Activated T-cell treated with anti-CD3 and anti-CD28 coated beads, Interleukin-2, amount 50 U/mL, for 4 hours (primary cell): ENCODE results near the gene CASK. TPM values are rescaled to one million over a fixed set of nuclear protein-coding genes. Genes with fewer than 3 reads are reported as not detected.
"Not testable (repeated sequence)": the region's sequence is repeated elsewhere in the genome, so short reads cannot be mapped to it uniquely, and the experiment has no call there.

Experiments used
- ATAC-seq, 2 donors: fragments of 200-7000 bp; cut with Tn5 transposase; one replicate each; pipeline ENCODE4 v1.10.0; 2021
- DNase-seq: peaks from one replicate; pipeline ENCODE4 v3.0.0-alpha.2; 2020
- H3K27me3 Mint-ChIP-seq: one replicate; pipeline ENCODE4 v1.8.0; 2021; ENCODE audit warnings: low read depth, mixed read lengths
- H3K36me3 Mint-ChIP-seq: one replicate; pipeline ENCODE4 v1.8.0; 2022; ENCODE audit warnings: mixed read lengths; ENCODE audit not compliant: insufficient read depth
- H3K4me1 Mint-ChIP-seq: one replicate; pipeline ENCODE4 v1.8.0; 2021; ENCODE audit warnings: low read depth, mixed read lengths
- H3K4me3 Mint-ChIP-seq: one replicate; pipeline ENCODE4 v1.8.0; 2021; ENCODE audit warnings: mild to moderate bottlenecking, moderate library complexity, mixed read lengths
- H3K9me3 Mint-ChIP-seq: one replicate; pipeline ENCODE4 v1.8.0; 2021; ENCODE audit warnings: mixed read lengths
- total RNA-seq, 3 donors: library from RNA; stranded (reverse); gene quantifications; one replicate each; pipeline ENCODE4 v1.2.1, GENCODE V29; 2021

Gene CASK
- total RNA-seq, 3 donors from 2014 or later, result 18.3 to 29.8 (median 28.0) TPM

DNA sequence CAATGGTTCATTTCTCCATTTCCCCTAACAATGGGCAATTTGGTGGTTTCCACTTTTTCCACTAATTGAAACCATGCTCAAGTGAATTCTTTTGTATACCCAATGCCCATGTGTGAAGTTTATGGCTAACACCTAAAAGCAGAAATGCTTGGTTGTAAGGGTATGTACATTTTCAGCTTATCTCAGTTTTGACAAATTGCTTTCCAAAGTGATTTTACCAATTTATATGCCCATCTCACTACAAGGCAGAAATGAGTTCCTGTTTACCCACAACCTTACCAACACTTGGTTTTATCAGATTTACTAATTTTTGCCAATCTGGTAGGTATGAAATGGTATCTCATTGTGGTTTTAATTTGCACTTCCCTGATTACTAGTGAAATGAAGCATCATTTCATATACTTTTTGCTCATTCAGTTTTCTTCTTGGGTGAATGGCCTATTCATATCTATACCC lies 219.8 kb downstream of the CASK start:
- no peaks in the 10 kb centered on the region for H3K27me3 Mint-ChIP-seq
- peak; percentile 59 to 60 for ATAC-seq
- peaks cover 5% of the 10 kb centered on the region for H3K36me3 Mint-ChIP-seq
- no peak overlapping the region for H3K4me3 Mint-ChIP-seq
- no peak for DNase-seq
- no peaks in the 10 kb centered on the region for H3K9me3 Mint-ChIP-seq
- H3K4me1 Mint-ChIP-seq, result peaks cover 29% of the 10 kb centered on the region

DNA sequence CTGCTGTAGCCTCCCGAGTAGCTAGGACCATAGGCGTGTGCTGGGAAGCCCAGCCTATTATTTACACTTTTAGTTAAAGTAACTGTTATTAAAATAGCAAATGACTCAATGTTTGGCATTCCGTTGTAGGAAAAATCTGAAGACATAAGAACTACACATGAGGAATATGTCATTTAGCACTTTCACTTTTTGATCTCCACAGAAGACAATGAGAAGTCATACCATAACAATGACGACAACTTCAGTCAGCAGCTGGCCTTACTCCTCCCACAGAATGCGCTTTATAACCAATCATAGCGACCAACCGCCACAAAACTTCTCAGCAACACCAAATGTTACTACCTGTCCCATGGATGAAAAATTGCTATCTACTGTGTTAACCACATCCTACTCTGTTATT lies 227.9 kb downstream of the CASK start:
- DNase-seq, result no peak
- peaks cover 28% of the 10 kb centered on the region for H3K4me1 Mint-ChIP-seq
- peak; percentile 46 to 78 for ATAC-seq
- no peaks in the 10 kb centered on the region for H3K27me3 Mint-ChIP-seq
- no peak overlapping the region for H3K4me3 Mint-ChIP-seq
- H3K36me3 Mint-ChIP-seq, result peaks cover 10% of the 10 kb centered on the region
- H3K9me3 Mint-ChIP-seq, result no peaks in the 10 kb centered on the region

DNA sequence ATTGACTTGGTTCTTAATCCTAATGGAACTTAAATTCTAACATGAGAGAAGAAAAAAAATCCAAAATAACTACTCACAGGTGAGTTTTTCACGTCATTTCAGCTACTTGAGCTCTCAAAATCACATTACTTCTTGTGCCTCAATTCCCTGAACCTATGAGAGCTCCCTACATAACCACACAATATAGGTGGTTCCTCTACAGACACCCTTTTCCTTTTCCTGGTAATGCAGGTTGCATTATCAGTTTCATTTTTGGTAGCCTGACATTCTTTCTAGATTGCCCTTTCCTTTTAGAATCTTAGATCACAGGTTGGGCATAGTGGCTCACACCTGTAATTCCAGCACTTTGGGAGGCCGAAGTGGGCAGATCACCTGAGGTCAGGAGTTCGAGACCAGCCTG lies 230.3 kb downstream of the CASK start:
- ATAC-seq (no peak), DNase-seq (no peak)
- Mint-ChIP-seq H3K36me3 (peaks cover 8% of the 10 kb centered on the region), H3K9me3 (no peaks in the 10 kb centered on the region), H3K4me3 (no peak overlapping the region), H3K27me3 (no peaks in the 10 kb centered on the region), H3K4me1 (peaks cover 35% of the 10 kb centered on the region)

DNA sequence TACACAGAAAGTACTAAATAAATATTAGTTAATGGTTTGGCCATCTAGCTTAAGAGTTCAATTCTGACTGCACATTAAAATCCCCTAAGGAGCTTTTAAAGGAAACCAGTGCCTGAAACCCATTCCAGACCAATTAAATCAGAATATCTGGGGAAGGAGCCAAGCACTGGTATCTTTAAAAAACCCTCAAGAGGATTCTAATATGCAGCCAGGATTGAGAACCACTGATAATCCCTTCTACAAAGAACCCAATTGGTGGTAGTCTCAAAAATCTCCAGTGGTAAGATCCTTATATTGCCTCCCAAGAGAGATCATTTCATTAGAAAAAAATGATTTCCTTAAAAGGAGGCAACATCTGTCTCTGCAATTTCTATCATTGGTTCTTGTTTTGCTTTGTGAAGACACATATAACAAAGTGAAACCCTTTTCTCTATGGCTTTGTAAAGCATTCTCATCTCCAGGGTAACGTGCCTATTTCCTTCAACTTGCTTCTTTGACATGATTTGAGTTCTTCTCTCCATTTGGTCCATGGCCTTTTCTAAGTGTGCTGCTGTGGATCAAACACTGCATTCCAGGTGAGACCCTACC lies 231.1 kb downstream of the CASK start:
- H3K4me3 Mint-ChIP-seq, result no peak overlapping the region
- peaks cover 8% of the 10 kb centered on the region for H3K36me3 Mint-ChIP-seq
- no peaks in the 10 kb centered on the region for H3K27me3 Mint-ChIP-seq
- H3K9me3 Mint-ChIP-seq, result no peaks in the 10 kb centered on the region
- ATAC-seq (no peak), DNase-seq (no peak)
- peaks cover 37% of the 10 kb centered on the region for H3K4me1 Mint-ChIP-seq

DNA sequence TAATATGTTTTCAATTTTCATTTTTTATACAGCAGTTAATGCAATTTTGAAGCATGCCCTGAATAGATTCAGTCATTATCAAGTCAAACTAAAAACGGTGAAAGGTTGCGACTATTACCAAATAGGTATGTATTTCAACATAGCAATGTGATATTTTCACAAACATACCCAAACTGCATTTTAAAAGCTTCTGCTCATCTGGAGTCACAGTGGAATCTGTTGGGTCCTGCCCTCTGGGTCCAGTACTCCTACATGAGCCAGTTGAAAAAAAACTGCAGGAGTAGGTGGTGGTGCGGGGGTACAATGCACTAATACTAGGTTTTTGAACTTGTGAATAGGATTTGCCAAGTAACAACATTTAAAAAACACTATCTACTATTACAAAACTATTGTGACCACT lies 233.6 kb downstream of the CASK start:
- Mint-ChIP-seq H3K9me3 (no peaks in the 10 kb centered on the region), H3K4me1 (peaks cover 32% of the 10 kb centered on the region), H3K36me3 (peaks cover 5% of the 10 kb centered on the region), H3K27me3 (no peaks in the 10 kb centered on the region), H3K4me3 (no peak overlapping the region)
- ATAC-seq (no peak), DNase-seq (no peak)

DNA sequence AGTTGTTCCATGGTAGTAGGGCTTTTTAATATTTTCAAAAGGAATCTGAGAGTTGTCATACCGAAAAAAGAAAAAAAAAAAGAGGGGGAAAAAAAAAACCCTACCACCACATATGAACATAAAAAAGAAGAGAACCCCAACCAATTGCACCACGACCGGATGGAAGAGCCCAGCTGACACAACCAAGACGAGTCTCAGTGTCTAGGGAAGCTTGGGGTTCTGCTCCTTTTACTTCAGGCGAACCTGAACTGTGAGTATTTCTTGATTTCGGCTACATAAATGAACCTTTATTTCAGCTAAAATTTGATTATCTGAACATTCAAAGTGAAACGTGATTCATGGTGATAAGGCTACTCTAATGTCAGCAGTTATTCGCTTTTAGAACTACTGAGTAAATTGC lies 234.5 kb downstream of the CASK start, which contains the start of gene GPR34:
GPR34 (plus strand) TSS at position 139 of the 400 bp plus-strand sequence. CDS start 6,661 bp downstream, outside the sequence.
- Mint-ChIP-seq H3K4me3 (no peak within 1 kb of the TSS), H3K36me3 (peaks cover 4% of the 10 kb centered on the region), H3K9me3 (no peaks in the 10 kb centered on the region), H3K27me3 (no peaks in the 10 kb centered on the region), H3K4me1 (peaks cover 27% of the 10 kb centered on the region)
- DNase-seq (no peak), ATAC-seq (peak; percentile 70 to 80)

DNA sequence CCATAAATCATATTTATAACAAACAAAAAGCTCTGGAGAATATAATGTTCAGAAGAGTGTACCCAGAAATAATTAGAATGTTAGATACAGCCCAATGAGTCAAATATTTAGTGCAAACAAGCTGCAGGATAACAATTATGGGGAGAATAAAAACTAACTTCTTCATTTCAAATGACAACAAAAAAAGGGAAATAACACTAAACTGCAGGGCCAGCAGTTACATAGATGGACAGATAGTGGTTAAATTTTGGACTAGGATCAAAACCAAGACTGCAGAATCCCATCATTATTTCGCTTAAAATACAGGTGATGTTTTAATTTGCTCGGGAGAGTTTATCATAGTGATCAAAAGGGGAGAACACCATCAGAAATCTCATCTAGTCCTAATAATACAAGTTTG lies 235.2 kb downstream of the CASK start:
- ATAC-seq (no peak), DNase-seq (no peak)
- no peaks in the 10 kb centered on the region for H3K9me3 Mint-ChIP-seq
- H3K36me3 Mint-ChIP-seq, result peaks cover 2% of the 10 kb centered on the region
- no peak overlapping the region for H3K4me3 Mint-ChIP-seq
- H3K27me3 Mint-ChIP-seq, result no peaks in the 10 kb centered on the region
- peaks cover 22% of the 10 kb centered on the region for H3K4me1 Mint-ChIP-seq

DNA sequence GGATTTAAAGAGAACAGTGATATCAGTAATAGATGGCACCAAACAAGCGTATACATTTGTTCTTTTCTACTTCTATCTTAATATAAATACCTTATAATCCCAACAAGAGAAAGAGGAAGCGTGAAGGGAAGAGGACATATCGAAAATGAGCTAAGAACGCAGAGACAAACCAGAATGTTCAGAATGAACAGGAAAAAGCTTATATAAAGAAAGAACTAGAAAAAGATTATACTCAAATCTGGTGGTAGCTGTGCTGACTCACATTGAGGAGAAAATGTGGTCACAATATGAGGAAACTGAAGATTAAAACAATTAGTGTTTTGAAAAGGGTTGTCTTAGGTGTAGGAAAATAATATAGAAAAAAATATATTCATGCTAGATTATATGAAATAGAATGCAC lies 236.6 kb downstream of the CASK start:
- H3K27me3 Mint-ChIP-seq, result no peaks in the 10 kb centered on the region
- ATAC-seq, result no peak

DNA sequence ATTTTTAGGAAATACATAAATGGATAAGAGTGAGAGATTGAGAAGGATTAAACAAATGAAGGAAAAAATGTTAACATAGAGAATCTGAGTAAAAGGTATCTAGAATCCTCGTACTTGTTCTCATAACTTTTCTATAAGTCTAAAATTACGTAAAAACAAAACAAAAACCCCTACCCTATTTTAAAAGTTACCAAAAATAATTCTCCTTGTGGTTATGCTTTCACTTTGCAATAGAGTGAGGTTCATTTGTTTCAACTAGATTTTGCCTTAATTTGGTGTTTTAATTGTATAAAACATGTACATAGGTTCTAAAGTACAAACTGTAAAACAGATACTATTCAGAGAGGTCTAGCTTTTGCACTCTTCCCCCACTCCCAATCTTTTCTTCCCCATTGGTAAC lies 238.4 kb downstream of the CASK start:
- Mint-ChIP-seq H3K27me3 (no peaks in the 10 kb centered on the region), H3K4me1 (peaks cover 16% of the 10 kb centered on the region), H3K36me3 (peaks cover 3% of the 10 kb centered on the region), H3K9me3 (no peaks in the 10 kb centered on the region), H3K4me3 (no peak overlapping the region)
- DNase-seq, result no peak
- no peak for ATAC-seq

More for the DNA sequence above, 236.6 kb downstream of the CASK start:
- no peaks in the 10 kb centered on the region for H3K36me3 Mint-ChIP-seq
- DNase-seq, result no peak
- no peaks in the 10 kb centered on the region for H3K9me3 Mint-ChIP-seq
- peaks cover 20% of the 10 kb centered on the region for H3K4me1 Mint-ChIP-seq
- no peak overlapping the region for H3K4me3 Mint-ChIP-seq

DNA sequence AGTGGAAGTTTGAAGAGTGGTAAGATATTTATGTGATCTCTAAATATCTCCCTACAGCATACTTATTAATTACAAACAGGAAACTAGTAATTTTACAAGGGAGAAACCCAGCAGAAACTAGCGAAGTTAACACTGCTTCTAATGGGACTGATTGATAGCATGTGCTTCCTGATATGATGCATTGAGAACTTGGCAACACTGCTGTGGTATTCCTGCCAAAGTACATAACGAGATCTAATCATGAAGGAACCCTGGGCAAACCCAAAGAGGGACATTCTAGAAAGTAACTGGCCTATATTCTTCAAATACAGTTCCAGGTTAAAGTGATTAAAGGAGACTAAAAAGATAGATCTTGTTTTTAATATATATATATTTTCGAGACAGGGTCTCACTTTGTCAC lies 239.2 kb downstream of the CASK start:
- Mint-ChIP-seq H3K36me3 (peaks cover 3% of the 10 kb centered on the region), H3K27me3 (no peaks in the 10 kb centered on the region), H3K4me1 (peaks cover 13% of the 10 kb centered on the region), H3K4me3 (no peak overlapping the region), H3K9me3 (no peaks in the 10 kb centered on the region)
- ATAC-seq, result no peak
- DNase-seq, result no peak

DNA sequence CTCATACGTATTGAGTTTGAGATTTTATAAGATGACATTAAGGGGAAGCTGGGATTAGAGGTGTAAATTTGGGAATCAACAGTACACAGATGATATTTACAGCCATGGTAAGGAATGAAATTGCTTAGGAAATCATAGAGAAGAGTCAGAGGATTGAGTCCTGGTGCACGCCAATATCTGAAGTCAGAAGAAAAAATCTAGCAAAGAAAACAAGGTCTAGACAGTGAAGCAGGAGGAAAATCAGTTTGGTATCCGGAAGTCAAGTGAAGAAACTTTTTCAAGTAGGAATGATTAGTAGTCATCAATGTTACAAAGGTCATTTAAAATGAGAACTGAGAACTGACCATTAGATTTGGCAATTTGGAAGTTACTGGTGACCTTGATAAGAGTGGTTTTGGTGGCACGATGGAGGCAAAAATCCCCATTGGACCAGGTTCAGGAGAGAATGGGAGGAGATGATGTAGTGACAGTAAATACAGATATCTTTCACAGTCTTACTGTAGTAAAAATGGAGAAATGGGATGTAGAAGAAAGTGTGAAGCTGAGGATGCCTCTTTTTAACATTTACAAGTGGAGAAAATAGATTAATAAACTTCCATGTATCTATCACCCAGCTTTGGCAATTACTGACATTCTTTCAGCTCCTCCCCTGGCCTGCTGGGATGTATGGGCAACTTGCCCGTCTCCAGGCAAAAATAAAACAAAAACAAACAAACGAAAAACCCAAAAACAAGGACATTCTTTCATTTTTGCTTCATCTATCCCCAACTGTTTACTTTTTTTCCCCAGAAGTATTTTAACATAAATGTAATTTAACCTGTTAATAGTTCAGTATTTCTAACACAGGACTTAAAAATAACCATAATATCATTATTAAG lies 245.9 kb downstream of the CASK start:
- Mint-ChIP-seq H3K4me1 (peaks cover 9% of the 10 kb centered on the region), H3K36me3 (peaks cover 15% of the 10 kb centered on the region), H3K27me3 (no peaks in the 10 kb centered on the region), H3K4me3 (no peak overlapping the region), H3K9me3 (no peaks in the 10 kb centered on the region)
- DNase-seq (no peak), ATAC-seq (no peak)

DNA sequence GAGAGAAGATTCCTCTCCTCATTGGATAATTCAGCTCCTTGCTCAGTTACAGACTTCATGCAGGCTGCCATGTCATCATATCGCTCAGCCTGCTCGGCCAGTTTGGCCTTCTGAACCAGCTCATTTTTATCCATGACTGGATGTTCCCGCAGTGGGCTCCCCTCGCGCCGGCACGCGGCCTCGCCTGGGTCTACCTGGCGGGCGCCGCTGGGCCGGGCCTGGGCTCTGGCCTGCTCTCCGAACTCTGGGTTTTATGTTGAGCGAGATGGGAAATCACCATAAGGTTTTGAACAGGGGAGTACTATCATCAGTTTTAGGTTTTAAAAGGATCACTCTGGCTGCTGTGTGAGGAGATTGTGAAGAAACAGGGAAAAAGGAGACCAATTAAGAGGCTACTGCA lies 247.0 kb downstream of the CASK start:
- H3K4me3 Mint-ChIP-seq, H3K9me3 Mint-ChIP-seq, H3K27me3 Mint-ChIP-seq, DNase-seq, ATAC-seq: not testable (repeated sequence)
- peaks cover 14% of the 10 kb centered on the region for H3K36me3 Mint-ChIP-seq
- H3K4me1 Mint-ChIP-seq, result peaks cover 10% of the 10 kb centered on the region

DNA sequence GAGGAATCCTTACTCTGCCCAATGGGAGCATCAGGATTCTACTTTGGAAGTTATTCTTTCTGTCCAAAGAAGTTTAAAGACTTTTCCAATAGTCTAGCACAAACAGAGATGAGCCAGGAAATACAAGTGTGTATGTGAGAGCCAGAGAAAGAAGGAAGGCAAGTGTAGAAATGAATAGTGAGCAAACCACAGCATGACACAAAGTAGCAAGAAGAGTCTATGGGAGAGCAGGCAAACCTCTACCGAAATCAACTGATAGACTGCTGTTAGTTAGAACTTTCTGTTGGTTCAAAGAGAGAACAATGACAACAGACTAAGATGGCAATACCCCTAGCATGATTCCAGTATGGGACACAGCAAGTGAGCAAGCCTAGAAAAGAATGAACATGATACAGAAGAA lies 250.7 kb downstream of the CASK start:
- no peaks in the 10 kb centered on the region for H3K9me3 Mint-ChIP-seq
- peaks cover 24% of the 10 kb centered on the region for H3K4me1 Mint-ChIP-seq
- no peaks in the 10 kb centered on the region for H3K27me3 Mint-ChIP-seq
- H3K36me3 Mint-ChIP-seq, result peaks cover 20% of the 10 kb centered on the region
- H3K4me3 Mint-ChIP-seq, result no peak overlapping the region
- no peak for ATAC-seq
- no peak for DNase-seq

DNA sequence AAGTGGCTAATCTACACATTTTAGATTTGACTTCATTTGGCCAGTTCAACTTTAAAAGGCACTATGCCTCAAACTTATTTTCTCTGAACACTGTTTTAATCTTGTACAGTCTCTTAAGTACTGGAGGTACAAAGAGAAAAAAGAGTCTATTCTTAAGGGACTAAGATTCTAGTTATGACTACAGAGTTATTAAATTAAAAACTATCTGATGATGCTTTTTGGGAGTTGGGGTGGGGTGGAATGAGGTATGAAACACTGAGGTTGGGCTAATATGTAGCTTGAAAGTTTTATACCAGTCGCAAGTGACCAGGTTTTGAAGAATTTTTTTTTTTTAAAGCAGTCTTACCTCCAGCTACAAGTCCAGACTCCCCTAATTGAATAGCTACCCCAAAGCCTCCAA lies 252.3 kb downstream of the CASK start:
- H3K27me3 Mint-ChIP-seq, result no peaks in the 10 kb centered on the region
- H3K36me3 Mint-ChIP-seq, result peaks cover 12% of the 10 kb centered on the region
- H3K4me1 Mint-ChIP-seq, result peaks cover 33% of the 10 kb centered on the region
- DNase-seq, result no peak
- no peak overlapping the region for H3K4me3 Mint-ChIP-seq
- no peaks in the 10 kb centered on the region for H3K9me3 Mint-ChIP-seq
- ATAC-seq, result no peak

DNA sequence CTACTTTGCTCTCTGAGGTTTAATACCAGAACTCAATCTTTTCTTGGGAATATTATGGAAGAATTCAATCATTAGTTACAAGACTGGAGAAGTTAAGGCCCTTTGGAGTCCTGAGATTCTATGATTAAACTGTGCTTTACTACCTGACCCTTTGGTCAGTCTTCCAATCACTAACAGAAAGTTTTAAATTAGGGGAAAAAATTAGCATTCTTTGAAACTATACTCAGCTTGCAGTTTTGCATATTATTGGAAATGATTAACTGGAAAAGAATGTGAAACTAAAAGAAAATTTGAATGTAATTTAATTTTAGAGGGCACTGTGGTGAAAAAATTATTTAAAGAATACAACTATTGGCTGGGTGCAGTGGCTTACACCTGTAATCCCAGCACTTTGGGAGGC lies 253.2 kb downstream of the CASK start:
- ATAC-seq (no peak), DNase-seq (no peak)
- peaks cover 39% of the 10 kb centered on the region for H3K4me1 Mint-ChIP-seq
- no peak overlapping the region for H3K4me3 Mint-ChIP-seq
- no peaks in the 10 kb centered on the region for H3K27me3 Mint-ChIP-seq
- H3K36me3 Mint-ChIP-seq, result peaks cover 14% of the 10 kb centered on the region
- no peaks in the 10 kb centered on the region for H3K9me3 Mint-ChIP-seq
